B cell (primary cell): Measurements from ENCODE around the gene DLK2. TPM values are rescaled to one million over a fixed set of nuclear protein-coding genes. Genes with fewer than 3 reads are reported as not detected.

Experiments
- ATAC-seq: fragments of 200-7000 bp; cut with Tn5 transposase; one replicate; pipeline ENCODE4 v1.10.0; 2021; ENCODE audit warnings: low read depth, mild to moderate bottlenecking, moderate number of reproducible peaks, moderate library complexity
- CTCF ChIA-PET: fragments of 350-600 bp; sonication (Branson Sonifier 250); formaldehyde crosslinking; loops from one replicate; lab custom pipeline; 2021; ENCODE audit warnings: antibody characterized with exemption, inconsistent platforms; lab: Charles Lee
- POLR2A ChIA-PET: fragments of 350-600 bp; sonication (Branson Sonifier 250); formaldehyde crosslinking; loops from one replicate; lab custom pipeline; 2021; ENCODE audit warnings: antibody characterized with exemption; lab: Charles Lee
- DNase-seq: peaks from one replicate; pipeline ENCODE4 v3.0.0; 2013
- H2AFZ ChIP-seq: 2 replicates; pipeline ENCODE4 v1.6.1; 2012; ENCODE audit warnings: mild to moderate bottlenecking, low read depth, low read length; ENCODE audit not compliant: insufficient read depth, poor library complexity, severe bottlenecking
- H3K27ac ChIP-seq, 2 donors: 1 replicate in 1 of 2; 2 replicates in 1 of 2; pipeline ENCODE4 v1.5.1; 2012 to 2013; ENCODE audit warnings: low read length in 2 of 2, mild to moderate bottlenecking in 2 of 2, moderate library complexity in 1 of 2
- H3K27me3 ChIP-seq, 4 experiments: fragments of 200-600 bp in 1 of 4; sonication (generic) in 1 of 4; replicated peaks in 1 of 4; 1 replicate in 2 of 4; 2 replicates in 2 of 4; pipeline versions ENCODE4 v1.6.1 to v1.7.0; 2013 to 2016; ENCODE audit warnings: low read length in 3 of 4, mild to moderate bottlenecking in 2 of 4, mixed read lengths in 1 of 4, moderate library complexity in 1 of 4; ENCODE audit not compliant: insufficient read depth in 4 of 4, control insufficient read depth in 3 of 4; ENCODE audit errors: control extremely low read depth in 1 of 4
- H3K36me3 ChIP-seq, 2 experiments: replicated peaks in 1 of 2; 1 replicate in 1 of 2; 2 replicates in 1 of 2; pipeline versions ENCODE4 v1.6.1 to v1.7.1; 2013; ENCODE audit warnings: low read length in 1 of 2; ENCODE audit not compliant: insufficient read depth in 2 of 2, control insufficient read depth in 1 of 2; ENCODE audit errors: control extremely low read depth in 1 of 2, extremely low read depth in 1 of 2
- H3K4me1 ChIP-seq, 2 donors: fragments of 200-600 bp in 1 of 2; sonication (generic) in 1 of 2; 1 replicate in 1 of 2; 2 replicates in 1 of 2; pipeline versions ENCODE4 v1.5.1 to v1.6.1; 2013 to 2017; ENCODE audit warnings: low read length in 2 of 2; ENCODE audit not compliant: control insufficient read depth in 2 of 2, insufficient read depth in 2 of 2
- H3K4me2 ChIP-seq: replicated peaks from 2 replicates; pipeline ENCODE3; 2012; ENCODE audit warnings: mild to moderate bottlenecking, low read depth, low read length; ENCODE audit not compliant: poor library complexity, severe bottlenecking
- H3K4me3 ChIP-seq, 5 experiments: fragments of 200-600 bp in 1 of 5; sonication (generic) in 1 of 5; 1 replicate in 3 of 5; 2 replicates in 2 of 5; pipeline versions ENCODE4 v1.5.1 to v1.7.0; 2011 to 2016; ENCODE audit warnings: low read length in 4 of 5, mild to moderate bottlenecking in 4 of 5, low read depth in 2 of 5, control low read depth in 1 of 5, moderate library complexity in 1 of 5; ENCODE audit not compliant: insufficient read depth in 1 of 5; ENCODE audit errors: control extremely low read depth in 1 of 5, extremely low read depth in 1 of 5
- H3K79me2 ChIP-seq: fragments of 200-600 bp; sonication (generic); one replicate; pipeline ENCODE4 v1.6.0; 2016; ENCODE audit warnings: low read length; ENCODE audit not compliant: control insufficient read depth, insufficient read depth
- H3K9ac ChIP-seq: fragments of 200-600 bp; sonication (generic); 2 replicates; pipeline ENCODE4 v1.6.1; 2017; ENCODE audit warnings: mild to moderate bottlenecking, low read length, moderate library complexity
- H3K9me3 ChIP-seq, 3 donors: one replicate each; pipeline versions ENCODE4 v1.6.1 to v1.7.1; 2013; ENCODE audit warnings: low read length in 2 of 3; ENCODE audit not compliant: control insufficient read depth in 2 of 3, insufficient read depth in 1 of 3; ENCODE audit errors: control extremely low read depth in 1 of 3
- H4K20me1 ChIP-seq: 2 replicates; pipeline ENCODE4 v1.6.0; 2012; ENCODE audit warnings: mild to moderate bottlenecking, low read length; ENCODE audit not compliant: insufficient read depth, control insufficient read depth, poor library complexity, severe bottlenecking
- H3K27ac Mint-ChIP-seq: one replicate; pipeline ENCODE4 v1.8.0; 2021; ENCODE audit warnings: mixed read lengths
- H3K27me3 Mint-ChIP-seq: one replicate; pipeline ENCODE4 v1.8.0; 2021; ENCODE audit warnings: mixed read lengths
- H3K4me1 Mint-ChIP-seq: one replicate; pipeline ENCODE4 v1.8.0; 2021; ENCODE audit warnings: mixed read lengths
- H3K4me3 Mint-ChIP-seq: one replicate; pipeline ENCODE4 v1.8.0; 2021; ENCODE audit warnings: mixed read lengths
- H3K9me3 Mint-ChIP-seq: one replicate; pipeline ENCODE4 v1.8.0; 2022; ENCODE audit warnings: mixed read lengths; ENCODE audit not compliant: insufficient read depth
- EZH2 ChIP-seq: IDR thresholded peaks from 2 replicates; pipeline ENCODE4 v1.6.1; 2012; ENCODE audit warnings: borderline replicate concordance, low read depth, mild to moderate bottlenecking, moderate library complexity, low read length; ENCODE audit not compliant: insufficient read depth, poor library complexity, severe bottlenecking
- WGBS: methylation state at CpG from one replicate; pipeline ENCODE4 v1.1.5; 2013; ENCODE audit warnings: missing lambda C conversion rate; ENCODE audit not compliant: insufficient coverage; 5-methylcytosine and 5-hydroxymethylcytosine counted together
- intact Hi-C: fragments of 100-400 bp; cut with micrococcal nuclease; formaldehyde crosslinking; loops from one replicate; pipeline ENCODE4 v1.10.0; 2022
- polyA plus RNA-seq: library from polyadenylated mRNA; depleted of rRNA; stranded (reverse); fragments of >200 nt; gene quantifications from 2 replicates; pipeline ENCODE4 v1.2.3, GENCODE V29; 2012
- total RNA-seq, 2 donors: library from RNA; stranded (reverse); fragments of 120-200 nt in 1 of 2; gene quantifications; 1 replicate in 1 of 2; 2 replicates in 1 of 2; pipeline versions ENCODE4 v1.2.3 to v1.2.4, GENCODE V29; 2013 to 2022
- TF ChIP-seq, protein P1 (sequence below): fragments of 200-600 bp; IDR thresholded peaks from one replicate; pipeline ENCODE4 v1.8.0; 2022; ENCODE audit warnings: antibody characterized with exemption, mild to moderate bottlenecking

The DLK2 gene
- total and polyA plus RNA-seq, 2 donors (not counting 1 experiment from before 2014, with no cell fraction given), result 0.34 TPM; not detected in 1

DNA sequence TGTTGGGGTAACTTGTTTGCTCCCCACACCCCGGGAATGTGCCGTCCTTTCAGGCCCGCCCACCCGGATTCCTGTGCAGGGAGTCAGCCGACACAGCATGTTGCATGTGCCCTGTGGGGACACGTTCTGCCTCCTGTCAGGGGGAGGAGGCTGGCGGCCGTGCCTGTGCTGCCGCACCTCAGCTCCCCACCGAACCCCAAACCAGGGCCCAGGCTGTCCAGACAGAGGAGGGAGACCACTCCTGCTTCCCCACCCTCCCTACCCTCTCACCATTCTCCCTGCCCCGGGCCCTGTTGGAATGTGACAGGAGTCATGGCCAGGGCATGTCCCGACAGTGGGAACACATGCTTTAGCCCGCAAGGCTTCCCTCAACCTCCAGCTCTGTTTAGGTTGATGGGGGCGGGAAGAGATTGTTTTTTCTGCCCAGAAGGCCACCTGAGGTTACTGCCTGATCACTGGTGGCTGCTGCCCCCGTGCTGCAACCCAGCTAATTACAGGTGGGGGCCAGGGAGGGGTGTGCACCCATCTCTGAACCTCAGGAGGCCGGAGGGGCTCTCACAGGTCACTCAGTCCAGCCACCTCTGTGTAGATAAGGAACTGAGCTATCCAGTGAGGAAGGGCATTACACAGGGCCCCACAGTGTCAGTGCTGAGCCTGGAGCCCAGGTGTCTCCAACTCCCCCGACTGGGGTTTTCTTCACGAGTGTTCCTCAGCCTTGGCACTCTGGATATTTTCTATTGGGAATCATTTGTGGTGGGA lies 41.2 kb upstream of the DLK2 start:
- H3K27ac Mint-ChIP-seq, result no peak overlapping the region
- H3K4me2 ChIP-seq, result no peak overlapping the region
- peaks cover 0 to 58% of the 10 kb centered on the region in 2 experiments for H3K36me3 ChIP-seq
- no peak overlapping the region for H3K9ac ChIP-seq
- peaks cover 0 to 6% of the 10 kb centered on the region in 2 donors for H3K4me1 ChIP-seq
- peaks cover 30% of the 10 kb centered on the region for H3K79me2 ChIP-seq
- DNase-seq (peak; percentile 39), ATAC-seq (peak; percentile 39)
- no peaks in the 10 kb centered on the region for H3K27me3 ChIP-seq
- no peak overlapping the region for H3K4me3 Mint-ChIP-seq
- no peaks in the 10 kb centered on the region for H3K9me3 ChIP-seq
- intact Hi-C loops, result no loop called here
- no peaks in the 10 kb centered on the region for H4K20me1 ChIP-seq
- H2AFZ ChIP-seq, result no peak overlapping the region
- H3K4me1 Mint-ChIP-seq, result peaks cover 12% of the 10 kb centered on the region
- no peak overlapping the region for H3K4me3 ChIP-seq
- POLR2A ChIA-PET, result no interaction called here
- no peaks in the 10 kb centered on the region for H3K9me3 Mint-ChIP-seq
- TF ChIP-seq, protein P1, sequence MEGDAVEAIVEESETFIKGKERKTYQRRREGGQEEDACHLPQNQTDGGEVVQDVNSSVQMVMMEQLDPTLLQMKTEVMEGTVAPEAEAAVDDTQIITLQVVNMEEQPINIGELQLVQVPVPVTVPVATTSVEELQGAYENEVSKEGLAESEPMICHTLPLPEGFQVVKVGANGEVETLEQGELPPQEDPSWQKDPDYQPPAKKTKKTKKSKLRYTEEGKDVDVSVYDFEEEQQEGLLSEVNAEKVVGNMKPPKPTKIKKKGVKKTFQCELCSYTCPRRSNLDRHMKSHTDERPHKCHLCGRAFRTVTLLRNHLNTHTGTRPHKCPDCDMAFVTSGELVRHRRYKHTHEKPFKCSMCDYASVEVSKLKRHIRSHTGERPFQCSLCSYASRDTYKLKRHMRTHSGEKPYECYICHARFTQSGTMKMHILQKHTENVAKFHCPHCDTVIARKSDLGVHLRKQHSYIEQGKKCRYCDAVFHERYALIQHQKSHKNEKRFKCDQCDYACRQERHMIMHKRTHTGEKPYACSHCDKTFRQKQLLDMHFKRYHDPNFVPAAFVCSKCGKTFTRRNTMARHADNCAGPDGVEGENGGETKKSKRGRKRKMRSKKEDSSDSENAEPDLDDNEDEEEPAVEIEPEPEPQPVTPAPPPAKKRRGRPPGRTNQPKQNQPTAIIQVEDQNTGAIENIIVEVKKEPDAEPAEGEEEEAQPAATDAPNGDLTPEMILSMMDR, result peak; percentile 40
- TF ChIP-seq EZH2, result no peak
- WGBS, result 98% methylated on average over 11 of the region's 18 CpGs
- CTCF ChIA-PET, result interaction anchor here (0.7 to 8.0 kb wide), 5 partner anchors 9 to 233 kb away, joined by 3 to 69 read pairs (median 4); no protein-coding TSS in a partner anchor
- H3K27ac ChIP-seq, result no peak overlapping the region
- no peaks in the 10 kb centered on the region for H3K27me3 Mint-ChIP-seq

DNA sequence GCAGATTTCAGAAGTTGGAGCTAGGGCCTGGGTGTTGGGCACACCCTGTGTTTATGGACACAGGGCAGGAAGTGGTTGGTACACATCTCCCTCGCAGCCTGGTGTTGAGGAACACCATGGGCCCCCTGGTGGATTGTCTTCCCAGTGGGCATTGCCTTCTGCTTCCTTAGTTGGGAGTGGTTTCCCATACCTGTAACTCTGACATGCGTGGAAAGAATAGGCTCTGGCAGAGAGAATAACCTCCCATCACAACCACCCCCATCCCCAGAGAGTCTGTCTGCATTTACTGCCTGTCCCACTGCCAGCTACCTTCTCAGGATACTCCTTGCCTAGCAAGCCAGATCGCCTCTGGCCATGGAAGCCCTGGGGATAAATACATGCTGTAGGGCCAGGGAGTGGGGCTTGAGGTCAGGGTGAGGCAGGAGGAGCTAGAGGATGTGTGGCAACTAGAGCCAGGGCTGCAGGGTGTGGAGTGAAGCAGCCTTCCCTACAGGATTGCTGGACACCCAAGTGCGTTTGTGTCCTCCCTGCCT lies 40.1 kb upstream of the DLK2 start:
- no peaks in the 10 kb centered on the region for H3K27me3 ChIP-seq
- POLR2A ChIA-PET, result no interaction called here
- H3K4me2 ChIP-seq, result no peak overlapping the region
- Mint-ChIP-seq H3K4me1 (peaks cover 12% of the 10 kb centered on the region), H3K4me3 (no peak overlapping the region), H3K27ac (no peak overlapping the region), H3K27me3 (no peaks in the 10 kb centered on the region), H3K9me3 (no peaks in the 10 kb centered on the region)
- TF ChIP-seq, protein P1, result no peak
- no peak for TF ChIP-seq EZH2
- no peak overlapping the region for H2AFZ ChIP-seq
- intact Hi-C loops, result no loop called here
- H3K9ac ChIP-seq, result no peak overlapping the region
- H3K9me3 ChIP-seq, result no peaks in the 10 kb centered on the region
- no peak overlapping the region for H3K27ac ChIP-seq
- 73% methylated on average over 3 of the region's 4 CpGs for WGBS
- H3K4me3 ChIP-seq, result no peak overlapping the region
- CTCF ChIA-PET, result interaction anchor here (1.5 to 8.0 kb wide), 2 partner anchors 10 to 41 kb away, joined by 5 to 69 read pairs; no protein-coding TSS in a partner anchor
- ATAC-seq (no peak), DNase-seq (no peak)
- H3K79me2 ChIP-seq, result peaks cover 30% of the 10 kb centered on the region
- no peaks in the 10 kb centered on the region for H4K20me1 ChIP-seq
- peaks cover 0 to 49% of the 10 kb centered on the region in 2 experiments for H3K36me3 ChIP-seq
- H3K4me1 ChIP-seq, result peaks cover 0 to 6% of the 10 kb centered on the region in 2 donors
